NCI-H2171 (cell line): ENCODE results near the gene SERTAD3.
"Not testable (repeated sequence)": the region's sequence is repeated elsewhere in the genome, so short reads cannot be mapped to it uniquely, and the experiment has no call there.

Experiments
- DNase-seq: peaks from one replicate; lab custom pipeline; 2025; lab: John Stamatoyannopoulos, UW

Gene SERTAD3

GRCh38 chr19:40457953-40458596, 13.9 kb upstream of the SERTAD3 start:
- DNase-seq: no peak

GRCh38 chr19:40457048-40457447, 12.9 kb upstream of the SERTAD3 start:
- no peak for DNase-seq

GRCh38 chr19:40453943-40454342, 9.8 kb upstream of the SERTAD3 start:
- not testable (repeated sequence) for DNase-seq

GRCh38 chr19:40453151-40453735, 9.1 kb upstream of the SERTAD3 start:
- no peak for DNase-seq

GRCh38 chr19:40452016-40452415, 7.9 kb upstream of the SERTAD3 start:
- no peak for DNase-seq

- DNase-seq: no peak
Observed at GRCh38 chr19:40450664-40451063, 6.5 kb upstream of the SERTAD3 start.

- DNase-seq: no peak
Observed at GRCh38 chr19:40449506-40449905, 5.4 kb upstream of the SERTAD3 start.

- DNase-seq: no peak
Observed at GRCh38 chr19:40446263-40446784, 2.2 kb upstream of the SERTAD3 start.

GRCh38 chr19:40445780-40446262, 1.7 kb upstream of the SERTAD3 start:
- no peak for DNase-seq

GRCh38 chr19:40444825-40445312, 734 bp upstream of the SERTAD3 start:
- DNase-seq: no peak

- DNase-seq: peak; percentile 99
Observed at GRCh38 chr19:40443131-40443999, 770 bp downstream of the SERTAD3 start.

- DNase-seq: no peak
Observed at GRCh38 chr19:40442328-40443130, 1.6 kb downstream of the SERTAD3 start.

- no peak for DNase-seq
Observed at GRCh38 chr19:40441719-40442253, 2.3 kb downstream of the SERTAD3 start.

GRCh38 chr19:40438284-40438683, 5.9 kb downstream of the SERTAD3 start:
- DNase-seq: no peak

GRCh38 chr19:40433391-40434216, 10.5 kb downstream of the SERTAD3 start:
- DNase-seq: peak; percentile 50

- DNase-seq: not testable (repeated sequence)
Observed at GRCh38 chr19:40432760-40433159, 11.4 kb downstream of the SERTAD3 start.

- no peak for DNase-seq
Observed at GRCh38 chr19:40431698-40432097, 12.4 kb downstream of the SERTAD3 start.

- DNase-seq: not testable (repeated sequence)
Observed at GRCh38 chr19:40430242-40430641, 13.9 kb downstream of the SERTAD3 start.

- not testable (repeated sequence) for DNase-seq
Observed at GRCh38 chr19:40428197-40428596, 15.9 kb downstream of the SERTAD3 start.
